Melanocyte of skin (primary cell): Measurements from ENCODE around the gene SRR. TPM values are rescaled to one million over a fixed set of nuclear protein-coding genes. Genes with fewer than 3 reads are reported as not detected.

Experiments used
- small RNA-seq, 2 donors: library from RNA; depleted of rRNA; stranded (forward); fragments of <200 nt; gene quantifications; one replicate each; pipeline ENCODE3, GENCODE V24; 2012
- total RNA-seq, 2 donors: library from RNA; depleted of rRNA; stranded (reverse); fragments of >200 nt; gene quantifications; 2 replicates each; pipeline ENCODE4 v1.2.3, GENCODE V29; 2012

Gene SRR
- 10 to 100 TPM; 24.1 to 40.3 TPM for total RNA-seq

GRCh38 chr17:2303204-2304188, at the start of gene SRR, which contains the start of gene SMG6:
Gene SRR (plus strand): TSS chr17:2303950. CDS start chr17:2315561, 11,611 bp downstream.
Gene SMG6 (minus strand): TSS chr17:2303785. CDS start chr17:2303720, 65 bp downstream.

GRCh38 chr17:2336215-2336851, 32.6 kb downstream of the SRR start, which contains the start of gene TSR1:
Gene TSR1 (minus strand): TSS chr17:2336457. CDS start chr17:2336427, 30 bp downstream.

GRCh38 chr17:2336852-2337543, 33.2 kb downstream of the SRR start, which contains the start of gene SGSM2:
Gene SGSM2 (plus strand): TSS chr17:2337501. CDS start chr17:2337689, 188 bp downstream.

Small RNA genes lying within 50 kb of the gene (small RNA-seq; reads per million reads assigned to genes)
- gene AC006435.3 (0 reads per million in 2 donors), gene SNORD91A (65.4 to 76.1 reads per million in 2 donors), gene SNORD91B (6.6 to 8.1 reads per million in 2 donors)

Other genes starting within 250 kb of the SRR start
- gene HIC1, start 248.8 kb upstream of the SRR start, total RNA-seq, result under 1 TPM; 0.33 to 0.34 TPM
- gene SMG6, start 165 bp upstream of the SRR start, total RNA-seq, result 10 to 100 TPM; 13.8 to 16.0 TPM
- 10 to 100 TPM; 37.2 to 73.6 TPM for gene TSR1, start 32.5 kb downstream of the SRR start, total RNA-seq
- 10 to 100 TPM; 26.0 to 28.2 TPM for gene SGSM2, start 33.6 kb downstream of the SRR start, total RNA-seq
- gene MNT, start 97.1 kb downstream of the SRR start, total RNA-seq, result 1 to 10 TPM; 9.3 to 9.7 TPM
- gene METTL16, start 207.9 kb downstream of the SRR start, total RNA-seq, result 10 to 100 TPM; 14.5 to 20.0 TPM